Neural cell (in vitro differentiated cells): Measurements from ENCODE around the gene XK.

Experiments used
- EZH2 ChIP-seq: fragments of 200-600, 300-800 bp; shearing (Covaris generic), sonication (generic); IDR thresholded peaks from 2 replicates; pipeline ENCODE4 v1.6.1; 2014; ENCODE audit warnings: antibody characterized with exemption, low read length, borderline replicate concordance, mild to moderate bottlenecking; ENCODE audit not compliant: insufficient read depth, poor library complexity, severe bottlenecking
- POLR2AphosphoS5 ChIP-seq: IDR thresholded peaks from 2 replicates; pipeline ENCODE4 v1.6.1; 2012
- RAD21 ChIP-seq: fragments of 450-650 bp; conservative IDR thresholded peaks from 2 replicates; pipeline ENCODE4 v1.6.1; 2014; ENCODE audit warnings: antibody characterized with exemption, mild to moderate bottlenecking, moderate library complexity
- SMC3 ChIP-seq: fragments of 450-650 bp; conservative IDR thresholded peaks from 2 replicates; pipeline ENCODE4 v1.6.1; 2014; ENCODE audit warnings: antibody characterized with exemption, mild to moderate bottlenecking, moderate library complexity; ENCODE audit not compliant: poor library complexity
- TAF1 ChIP-seq: IDR thresholded peaks from 2 replicates; pipeline ENCODE4 v1.6.1; 2012; ENCODE audit warnings: low read depth
- TF ChIP-seq, protein P1 (sequence below): fragments of 450-650 bp; IDR thresholded peaks from 2 replicates; pipeline ENCODE4 v1.5.1; 2014; ENCODE audit warnings: antibody characterized with exemption, mild to moderate bottlenecking, moderate library complexity; ENCODE audit not compliant: poor library complexity, severe bottlenecking

DNA sequence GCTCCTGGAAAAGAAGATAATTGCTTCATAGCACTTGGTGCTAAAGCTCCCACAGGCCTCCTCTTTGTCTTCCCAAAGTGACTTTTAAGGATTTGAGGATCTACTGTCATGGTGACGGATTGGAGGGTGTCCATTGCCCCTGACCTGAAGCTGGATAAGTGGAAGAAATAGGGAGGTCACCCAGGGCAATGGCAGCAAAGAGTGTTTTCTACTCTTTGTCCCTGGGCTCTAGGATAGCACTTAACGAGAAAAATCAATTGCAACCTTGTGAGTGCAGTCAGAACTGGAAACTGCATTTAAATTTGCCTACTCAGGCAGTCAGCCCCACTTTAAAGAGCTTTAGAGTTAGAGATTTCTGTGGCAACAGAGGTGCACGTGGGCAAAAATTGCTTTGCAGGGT, 43.7 kb upstream of the XK start:
- TF ChIP-seq, protein P1, sequence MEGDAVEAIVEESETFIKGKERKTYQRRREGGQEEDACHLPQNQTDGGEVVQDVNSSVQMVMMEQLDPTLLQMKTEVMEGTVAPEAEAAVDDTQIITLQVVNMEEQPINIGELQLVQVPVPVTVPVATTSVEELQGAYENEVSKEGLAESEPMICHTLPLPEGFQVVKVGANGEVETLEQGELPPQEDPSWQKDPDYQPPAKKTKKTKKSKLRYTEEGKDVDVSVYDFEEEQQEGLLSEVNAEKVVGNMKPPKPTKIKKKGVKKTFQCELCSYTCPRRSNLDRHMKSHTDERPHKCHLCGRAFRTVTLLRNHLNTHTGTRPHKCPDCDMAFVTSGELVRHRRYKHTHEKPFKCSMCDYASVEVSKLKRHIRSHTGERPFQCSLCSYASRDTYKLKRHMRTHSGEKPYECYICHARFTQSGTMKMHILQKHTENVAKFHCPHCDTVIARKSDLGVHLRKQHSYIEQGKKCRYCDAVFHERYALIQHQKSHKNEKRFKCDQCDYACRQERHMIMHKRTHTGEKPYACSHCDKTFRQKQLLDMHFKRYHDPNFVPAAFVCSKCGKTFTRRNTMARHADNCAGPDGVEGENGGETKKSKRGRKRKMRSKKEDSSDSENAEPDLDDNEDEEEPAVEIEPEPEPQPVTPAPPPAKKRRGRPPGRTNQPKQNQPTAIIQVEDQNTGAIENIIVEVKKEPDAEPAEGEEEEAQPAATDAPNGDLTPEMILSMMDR: no peak
- TF ChIP-seq TAF1 (no peak), EZH2 (no peak), RAD21 (no peak), SMC3 (no peak), POLR2AphosphoS5 (no peak)
